Activated T-helper 1 cell treated with anti-CD3 and anti-CD28 coated beads, Interleukin-12 subunit alpha, Interleukin-12 subunit beta, Interleukin-2, Interleukin-4 antibody, amounts not matched to agents 30 ng/mL and 10 ng/mL and 1 ng/mL, durations not matched to agents 14 hours and 24 hours and 36 hours (primary cell): ENCODE measurements around the gene WDR91. TPM values are rescaled to one million over a fixed set of nuclear protein-coding genes. Genes with fewer than 3 reads are reported as not detected.
A peak's percentile ranks its signal among the peaks of the same experiment; 100 is the strongest.
"Not testable (repeated sequence)": the region's sequence is repeated elsewhere in the genome, so short reads cannot be mapped to it uniquely, and the experiment has no call there.

Source experiments
- DNase-seq: peaks from one replicate; pipeline ENCODE4 v3.0.0; 2021; ENCODE audit warnings: low spot score
- H3K27ac Mint-ChIP-seq: one replicate; pipeline ENCODE4 v1.8.0; 2021; ENCODE audit warnings: mild to moderate bottlenecking, mixed read lengths
- H3K27me3 Mint-ChIP-seq: one replicate; pipeline ENCODE4 v1.8.0; 2022; ENCODE audit warnings: mild to moderate bottlenecking, moderate library complexity, mixed read lengths; ENCODE audit not compliant: insufficient read depth
- H3K36me3 Mint-ChIP-seq: one replicate; pipeline ENCODE4 v1.8.0; 2021; ENCODE audit warnings: low read depth, mixed read lengths
- H3K4me1 Mint-ChIP-seq: one replicate; pipeline ENCODE4 v1.8.0; 2021; ENCODE audit warnings: low read depth, mixed read lengths
- H3K4me3 Mint-ChIP-seq: one replicate; pipeline ENCODE4 v1.8.0; 2021; ENCODE audit warnings: mild to moderate bottlenecking, moderate library complexity, mixed read lengths
- H3K9me3 Mint-ChIP-seq: one replicate; pipeline ENCODE4 v1.8.0; 2021; ENCODE audit warnings: mixed read lengths
- intact Hi-C: fragments of 100-400 bp; cut with micrococcal nuclease; formaldehyde crosslinking; loops from one replicate; pipeline ENCODE4 v1.15.1; 2024
- total RNA-seq: library from RNA; stranded (reverse); gene quantifications from 2 replicates; pipeline ENCODE4 v1.2.3, GENCODE V29; 2022

The WDR91 gene
- total RNA-seq, 1 donor from 2014 or later: 34.6 TPM

DNA sequence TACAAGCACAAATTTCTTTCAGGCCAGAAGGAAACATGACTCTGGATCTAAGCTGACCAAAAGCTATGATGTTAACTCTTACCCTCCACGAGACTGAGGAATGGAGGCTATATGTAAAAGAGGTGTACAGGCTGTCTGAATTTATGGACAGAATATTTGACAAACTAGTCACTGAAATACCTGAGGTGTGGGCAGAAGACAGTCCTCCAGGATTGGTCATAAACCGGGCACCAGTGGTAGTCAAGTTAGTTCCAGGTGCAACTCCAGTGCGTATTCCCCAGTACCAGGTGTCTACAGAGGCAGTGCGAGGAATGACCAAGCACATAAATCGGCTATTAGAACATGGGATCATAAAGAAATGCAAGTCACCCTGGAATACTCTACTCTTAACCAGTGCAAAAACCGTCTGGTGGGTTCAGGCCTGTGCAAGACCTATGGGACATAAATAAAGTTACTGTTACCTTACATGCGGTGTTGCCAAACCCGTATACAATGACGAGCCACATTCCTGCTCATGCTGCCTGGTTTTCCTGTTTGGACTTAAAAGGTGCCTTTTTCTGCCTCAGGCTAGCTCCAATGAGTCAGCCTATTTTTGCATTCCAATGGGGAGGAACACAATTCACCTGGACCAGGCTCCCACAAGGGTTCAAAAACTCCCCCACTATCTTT, 34.2 kb downstream of the WDR91 start:
- intact Hi-C loops: loop anchor here (10.0 kb wide), 1 partner anchor 422 kb away; no protein-coding TSS in a partner anchor
- no peaks in the 10 kb centered on the region for H3K4me1 Mint-ChIP-seq
- no peak overlapping the region for H3K27ac Mint-ChIP-seq
- peaks cover 23% of the 10 kb centered on the region for H3K9me3 Mint-ChIP-seq
- no peaks in the 10 kb centered on the region for H3K27me3 Mint-ChIP-seq
- no peak for DNase-seq
- H3K4me3 Mint-ChIP-seq: no peak overlapping the region
- H3K36me3 Mint-ChIP-seq: peaks cover 20% of the 10 kb centered on the region

DNA sequence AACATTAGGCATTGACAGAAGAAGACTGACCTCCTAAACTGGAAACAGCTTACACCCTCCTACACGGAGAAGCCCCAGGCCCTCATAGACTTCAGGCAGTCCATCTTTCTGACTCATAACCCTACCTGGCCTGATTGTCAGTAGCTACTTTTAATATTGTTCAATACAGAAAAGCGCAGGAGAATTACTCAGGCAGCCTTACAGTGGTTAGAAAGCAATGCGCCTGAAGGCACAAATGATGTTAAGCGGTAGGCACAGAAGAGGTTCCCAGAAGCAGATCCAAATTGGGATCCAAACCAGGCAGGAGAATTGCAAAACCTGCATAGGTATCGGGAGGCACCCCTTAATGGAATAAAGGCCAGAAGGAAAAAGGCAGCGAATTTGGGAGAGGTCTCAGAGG, 35.4 kb downstream of the WDR91 start:
- H3K36me3 Mint-ChIP-seq: peaks cover 9% of the 10 kb centered on the region
- H3K27ac Mint-ChIP-seq: no peak overlapping the region
- H3K27me3 Mint-ChIP-seq: no peaks in the 10 kb centered on the region
- H3K9me3 Mint-ChIP-seq: peaks cover 12% of the 10 kb centered on the region
- no peak for DNase-seq
- no peaks in the 10 kb centered on the region for H3K4me1 Mint-ChIP-seq
- H3K4me3 Mint-ChIP-seq: no peak overlapping the region
- intact Hi-C loops: loop anchor here (10.0 kb wide), 1 partner anchor 421 kb away; no protein-coding TSS in a partner anchor

DNA sequence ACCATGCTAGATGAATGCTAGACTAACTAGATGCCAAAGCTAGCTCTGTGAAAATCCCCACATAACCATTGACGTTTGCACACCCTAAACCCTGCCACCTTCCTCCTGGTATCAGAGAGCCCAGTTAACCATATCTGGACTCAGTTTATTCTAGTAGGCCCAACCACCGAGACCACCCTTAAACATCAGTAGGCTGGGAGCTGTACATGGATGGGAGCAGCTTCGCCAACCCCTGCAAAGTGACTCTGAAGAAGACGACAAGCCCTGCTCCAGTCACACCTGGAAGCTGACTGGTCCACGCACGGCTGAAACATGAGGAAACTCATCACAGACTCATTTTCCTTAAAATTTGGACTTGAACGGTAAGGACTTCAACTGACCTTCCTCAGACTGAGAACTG, 36.4 kb downstream of the WDR91 start:
- Mint-ChIP-seq H3K27ac (no peak overlapping the region), H3K4me3 (no peak overlapping the region), H3K27me3 (no peaks in the 10 kb centered on the region), H3K36me3 (peaks cover 3% of the 10 kb centered on the region), H3K4me1 (peaks cover under 1% of the 10 kb centered on the region), H3K9me3 (peaks cover 5% of the 10 kb centered on the region)
- no peak for DNase-seq
- intact Hi-C loops: loop anchor here (5.0 to 10.0 kb wide), 2 partner anchors 308 to 420 kb away; no protein-coding TSS in a partner anchor

DNA sequence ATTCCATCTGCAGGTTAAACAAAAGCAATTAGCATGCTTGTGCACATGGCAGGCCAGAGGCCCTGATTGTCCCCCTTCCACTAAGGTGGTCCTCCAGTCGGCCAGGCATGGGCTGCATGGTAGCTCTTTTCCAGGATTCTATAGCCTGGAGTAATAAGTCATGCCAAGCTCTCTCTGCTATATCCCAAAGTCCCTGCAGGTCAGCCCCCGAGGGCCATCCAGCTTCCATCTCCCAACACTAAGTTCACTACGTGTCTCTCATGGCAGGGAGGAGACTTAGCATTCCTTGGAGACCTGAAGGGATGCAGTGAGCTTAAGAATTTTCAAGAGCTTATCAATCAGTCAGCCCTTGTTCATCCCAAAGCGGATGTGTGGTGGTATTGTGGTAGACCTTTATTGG, 37.4 kb downstream of the WDR91 start:
- peaks cover 11% of the 10 kb centered on the region for H3K36me3 Mint-ChIP-seq
- not testable (repeated sequence) for H3K4me3 Mint-ChIP-seq, H3K27me3 Mint-ChIP-seq, H3K27ac Mint-ChIP-seq, H3K9me3 Mint-ChIP-seq, DNase-seq
- intact Hi-C loops: loop anchor here (5.0 to 10.0 kb wide), 2 partner anchors 307 to 419 kb away; no protein-coding TSS in a partner anchor
- peaks cover 11% of the 10 kb centered on the region for H3K4me1 Mint-ChIP-seq

DNA sequence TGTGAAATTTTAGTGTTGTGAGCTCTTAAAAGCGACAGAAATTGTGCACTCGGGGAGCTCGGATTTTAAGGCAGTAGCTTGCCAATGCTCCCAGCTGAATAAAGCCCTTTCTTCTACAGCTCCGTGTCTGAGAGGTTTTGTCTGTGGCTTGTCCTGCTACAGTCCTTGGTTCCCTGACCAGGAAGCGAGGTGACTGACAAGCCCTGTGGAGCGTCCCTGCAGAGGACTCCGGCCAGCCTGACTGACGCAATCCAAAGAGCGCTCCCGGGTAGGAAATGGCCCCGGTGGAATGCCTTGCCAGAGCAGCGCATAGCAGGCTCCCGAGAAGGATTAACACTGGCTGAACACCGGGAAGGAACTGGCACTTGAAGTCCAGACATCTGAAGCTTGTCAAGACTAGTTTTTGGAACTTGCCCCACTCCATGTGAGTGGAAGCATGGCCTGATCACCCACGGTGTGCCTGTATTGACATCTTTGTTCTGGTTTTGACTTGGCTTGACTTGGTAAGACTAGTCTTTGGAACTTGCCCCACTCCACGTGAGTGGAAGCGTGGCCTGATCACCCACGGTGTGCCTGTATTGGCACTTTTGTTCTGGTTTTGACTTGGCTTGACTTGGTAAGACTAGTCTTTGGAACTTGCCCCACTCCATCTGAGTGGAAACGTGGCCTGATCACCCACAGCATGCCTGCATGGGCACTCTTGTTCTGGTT, 39.6 kb downstream of the WDR91 start:
- H3K9me3 Mint-ChIP-seq, DNase-seq, H3K27me3 Mint-ChIP-seq: not testable (repeated sequence)
- H3K4me1 Mint-ChIP-seq: peaks cover 32% of the 10 kb centered on the region
- peak overlapping the region; percentile 80 for H3K27ac Mint-ChIP-seq
- peaks cover 24% of the 10 kb centered on the region for H3K36me3 Mint-ChIP-seq
- intact Hi-C loops: loop anchor here (2.0 to 10.0 kb wide), 4 partner anchors 304 to 713 kb away; partner anchors contain the start of genes AKR1B1 and STMP1
- H3K4me3 Mint-ChIP-seq: peak overlapping the region; percentile 95

DNA sequence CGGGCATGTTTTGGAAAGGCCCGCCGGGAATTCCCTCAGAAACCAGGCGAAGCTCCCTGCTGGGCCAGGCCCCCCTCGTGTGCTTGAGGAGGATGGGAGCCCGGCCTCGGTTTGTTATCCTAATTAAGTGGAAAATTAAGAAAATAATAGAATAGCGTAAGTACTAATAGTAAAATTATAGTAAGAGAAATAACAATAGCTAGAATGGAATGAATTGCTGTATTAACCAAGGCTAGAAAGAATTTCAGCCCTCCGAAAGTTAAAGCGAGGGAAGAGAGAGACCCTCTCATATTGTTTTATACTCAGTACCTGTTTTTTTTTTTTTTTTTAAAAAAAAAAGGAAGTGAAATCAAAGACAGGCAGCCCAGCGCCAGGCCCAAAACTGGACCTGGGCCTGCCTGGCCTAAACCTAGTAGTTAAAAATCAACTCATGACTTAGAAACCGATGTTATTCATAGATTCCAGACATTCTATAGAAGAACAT, 40.3 kb downstream of the WDR91 start:
- H3K4me1 Mint-ChIP-seq: peaks cover 38% of the 10 kb centered on the region
- DNase-seq, H3K27me3 Mint-ChIP-seq, H3K9me3 Mint-ChIP-seq: not testable (repeated sequence)
- peaks cover 26% of the 10 kb centered on the region for H3K36me3 Mint-ChIP-seq
- H3K27ac Mint-ChIP-seq: peak overlapping the region; percentile 91
- intact Hi-C loops: loop anchor here (1.0 to 10.0 kb wide), 10 partner anchors 23 to 712 kb away; partner anchors contain the start of genes AGBL3, AKR1B1, BPGM and CNOT4
- peak overlapping the region; percentile 95 for H3K4me3 Mint-ChIP-seq

DNA sequence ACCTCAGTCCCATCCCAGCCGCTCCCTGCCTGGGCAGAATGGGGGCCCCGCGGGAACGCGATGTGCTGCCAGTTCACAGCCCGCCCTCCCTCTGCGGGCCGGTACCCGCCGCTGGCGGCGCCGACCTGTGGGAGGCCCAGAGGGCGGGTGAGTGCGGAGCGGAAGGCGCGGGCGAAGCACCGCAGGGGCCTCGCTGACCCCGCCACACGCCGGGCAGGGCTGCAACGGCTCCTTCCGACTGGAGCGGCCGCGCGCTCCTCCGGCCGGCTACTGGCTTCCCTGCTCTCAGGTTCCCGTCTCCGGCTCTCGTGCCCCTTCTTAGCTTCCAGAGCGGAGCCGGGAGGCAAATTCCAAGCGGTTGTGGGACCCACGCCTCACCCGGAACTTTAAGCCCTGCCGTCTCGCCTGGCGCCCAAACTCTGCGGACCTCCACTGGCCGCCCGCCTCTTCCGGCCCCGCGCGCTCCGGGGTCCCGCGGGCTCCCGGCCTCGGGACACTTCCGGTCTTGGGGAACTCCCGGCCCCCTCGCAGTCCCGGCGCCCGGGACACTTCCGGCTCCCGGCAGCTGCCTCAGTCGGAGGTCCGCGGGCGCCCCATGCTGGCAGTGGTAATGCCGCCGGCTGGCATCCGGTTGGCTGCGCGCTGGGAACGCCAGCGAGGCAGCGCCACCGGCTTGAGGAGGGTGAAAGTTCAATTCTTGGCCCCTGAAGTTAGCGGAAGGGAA, 40.9 kb downstream of the WDR91 start, which contains the start of gene CYREN:
TSS of gene CYREN (minus strand) at position 434 of the 724 bp plus-strand sequence. CDS start 1,785 bp downstream, outside the sequence.
- Mint-ChIP-seq H3K27ac (peak within 1 kb of the TSS; percentile 96), H3K4me3 (peak within 1 kb of the TSS; percentile 95), H3K27me3 (no peaks in the 10 kb centered on the region), H3K4me1 (peaks cover 38% of the 10 kb centered on the region), H3K36me3 (peaks cover 27% of the 10 kb centered on the region), H3K9me3 (no peaks in the 10 kb centered on the region)
- intact Hi-C loops: loop anchor here (1.0 to 10.0 kb wide), 10 partner anchors 22 to 712 kb away; partner anchors contain the start of genes AGBL3, AKR1B1, BPGM and CNOT4
- DNase-seq: peak; percentile 84

DNA sequence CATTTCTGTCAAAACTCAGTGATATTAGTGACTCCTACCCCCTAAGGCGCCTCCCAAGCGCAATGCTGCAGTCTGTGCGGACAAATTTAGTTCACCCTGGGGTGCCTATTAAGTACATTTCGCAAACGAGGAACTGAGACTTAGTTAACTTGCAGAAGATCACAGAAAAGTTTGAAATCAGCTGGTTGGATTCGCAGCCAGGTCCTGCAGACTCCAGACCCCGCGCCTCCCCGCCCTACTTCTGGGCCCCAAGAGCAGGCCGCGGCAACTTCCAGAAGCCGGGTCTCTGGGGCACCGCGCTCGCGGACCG, 41.4 kb downstream of the WDR91 start:
- Mint-ChIP-seq H3K4me1 (peaks cover 38% of the 10 kb centered on the region), H3K9me3 (no peaks in the 10 kb centered on the region), H3K27me3 (no peaks in the 10 kb centered on the region), H3K36me3 (peaks cover 32% of the 10 kb centered on the region), H3K4me3 (peak overlapping the region; percentile 95), H3K27ac (peak overlapping the region; percentile 96)
- DNase-seq: no peak
- intact Hi-C loops: loop anchor here (1.0 to 10.0 kb wide), 11 partner anchors 10 to 711 kb away; partner anchors contain the start of genes AGBL3, AKR1B1, BPGM and CNOT4

DNA sequence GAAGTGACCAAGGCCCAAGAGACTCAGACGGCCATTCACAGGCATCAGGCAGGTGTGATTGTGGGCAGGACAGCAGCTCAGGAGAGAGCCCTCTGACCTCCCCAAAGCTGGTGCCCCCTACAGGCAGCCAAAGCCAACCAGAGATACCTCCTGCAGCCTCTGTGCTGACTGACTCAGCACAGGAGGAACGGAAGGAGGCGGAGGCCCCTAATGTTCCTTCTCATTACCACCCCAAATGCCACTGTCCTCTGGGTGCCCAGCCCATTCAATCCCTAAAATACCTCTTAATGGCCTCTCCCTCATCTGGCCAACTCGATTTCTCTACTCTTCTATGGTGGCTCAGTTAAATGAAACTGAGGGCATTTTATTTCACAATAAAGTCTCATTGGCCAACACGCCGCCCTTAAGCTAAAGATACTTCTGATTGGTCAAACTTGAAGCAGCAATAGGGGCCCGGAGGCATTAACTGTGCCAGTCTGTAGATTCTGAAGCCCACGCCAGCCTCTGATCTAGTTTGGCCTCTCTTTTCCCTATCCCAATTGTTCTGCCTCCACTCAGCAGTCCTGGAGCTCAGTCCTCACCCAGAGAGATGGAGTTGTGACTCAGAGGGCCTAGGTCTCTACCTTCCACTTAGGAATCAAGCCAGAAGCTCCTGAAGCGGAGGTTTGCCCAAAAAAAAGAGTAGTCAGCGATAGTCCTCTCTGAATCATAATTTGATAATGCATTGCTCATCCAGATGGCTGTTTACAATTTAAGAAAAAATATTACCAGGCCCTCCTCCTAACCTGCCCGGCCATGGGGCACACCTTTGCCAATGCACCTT, 42.0 kb downstream of the WDR91 start:
- peak; percentile 38 for DNase-seq
- Mint-ChIP-seq H3K27ac (peak overlapping the region; percentile 96), H3K9me3 (no peaks in the 10 kb centered on the region), H3K4me1 (peaks cover 38% of the 10 kb centered on the region), H3K36me3 (peaks cover 37% of the 10 kb centered on the region), H3K27me3 (no peaks in the 10 kb centered on the region), H3K4me3 (peak overlapping the region; percentile 95)
- intact Hi-C loops: loop anchor here (1.0 kb wide), 1 partner anchor 9 kb away; no protein-coding TSS in a partner anchor

DNA sequence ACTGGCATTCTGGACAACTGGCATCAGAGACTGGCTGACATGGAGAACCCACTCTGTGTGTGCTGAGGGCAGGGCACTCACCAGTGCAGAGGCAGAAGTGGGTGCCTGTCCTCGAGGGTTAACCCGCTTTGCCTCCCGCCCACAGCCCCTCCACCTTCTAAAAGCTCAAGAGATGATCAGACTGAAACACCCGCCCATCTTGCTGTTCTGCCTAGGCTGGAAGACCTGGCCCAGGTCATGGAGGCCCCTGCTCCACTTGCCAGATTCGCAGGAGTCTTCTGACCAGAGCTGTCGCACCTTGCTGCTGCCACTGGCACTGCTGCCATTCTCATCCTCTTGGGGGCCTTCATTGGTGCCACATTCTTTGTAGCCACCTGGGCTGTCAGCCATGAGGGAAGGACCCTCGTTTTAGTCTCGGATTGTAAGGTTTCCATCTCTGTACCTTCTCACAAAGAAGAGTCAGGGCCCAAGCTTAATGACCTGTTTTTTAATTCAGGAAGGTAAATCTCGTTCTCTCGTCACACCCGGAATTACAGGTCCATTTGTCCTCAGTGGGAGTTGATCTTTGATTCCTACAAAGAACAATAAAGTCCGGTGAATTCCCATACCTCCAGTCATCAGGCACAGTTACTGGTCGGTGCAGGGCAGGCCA, 42.7 kb downstream of the WDR91 start:
- no peak for DNase-seq
- H3K4me1 Mint-ChIP-seq: peaks cover 38% of the 10 kb centered on the region
- H3K9me3 Mint-ChIP-seq: no peaks in the 10 kb centered on the region
- H3K36me3 Mint-ChIP-seq: peaks cover 43% of the 10 kb centered on the region
- peak overlapping the region; percentile 96 for H3K27ac Mint-ChIP-seq
- intact Hi-C loops: loop anchor here (1.0 kb wide), 1 partner anchor 8 kb away; no protein-coding TSS in a partner anchor
- no peaks in the 10 kb centered on the region for H3K27me3 Mint-ChIP-seq
- peak overlapping the region; percentile 95 for H3K4me3 Mint-ChIP-seq

DNA sequence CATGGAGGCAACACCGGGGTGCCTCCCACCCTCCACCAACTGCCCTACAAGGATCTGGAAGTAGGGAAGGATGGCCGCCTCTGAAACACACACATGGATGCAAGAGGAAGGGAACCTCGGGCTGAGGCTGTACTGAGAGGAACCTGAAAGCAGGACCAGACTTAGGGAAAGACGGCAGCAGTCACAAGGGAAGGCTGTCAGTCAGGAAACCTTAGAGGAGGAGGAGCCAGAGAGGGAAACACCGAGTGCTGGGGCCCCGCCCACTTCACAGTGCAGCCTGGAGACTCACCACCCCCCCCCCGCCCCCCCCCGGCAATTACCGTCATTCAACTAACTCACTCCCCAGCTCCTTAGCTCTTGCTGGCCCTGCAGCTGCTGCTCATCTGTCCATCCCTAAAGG, 43.3 kb downstream of the WDR91 start:
- intact Hi-C loops: no loop called here
- H3K4me1 Mint-ChIP-seq: peaks cover 38% of the 10 kb centered on the region
- H3K36me3 Mint-ChIP-seq: peaks cover 43% of the 10 kb centered on the region
- peak overlapping the region; percentile 95 for H3K4me3 Mint-ChIP-seq
- H3K27me3 Mint-ChIP-seq: no peaks in the 10 kb centered on the region
- H3K27ac Mint-ChIP-seq: peak overlapping the region; percentile 62
- no peak for DNase-seq
- H3K9me3 Mint-ChIP-seq: peaks cover under 1% of the 10 kb centered on the region
